ENCODE measurements around the gene ARHGAP18. TPM values are rescaled to one million over a fixed set of nuclear protein-coding genes. Genes with fewer than 3 reads are reported as not detected.

ARHGAP18 gene
- total RNA-seq (1 to 10 TPM; 5.3 to 6.5 (median 5.8) TPM), polyA plus RNA-seq (3.0 TPM)
- long read RNA-seq, donor 1, full-length matches to known transcripts = 7 of 14 reads
- long read RNA-seq, donor 1, partial matches to known transcripts = 7 of 14 reads
- long read RNA-seq, donor 1, other reads (novel, unspliced or antisense) = 0 of 14 reads
- long read RNA-seq, donor 2, full-length matches to known transcripts = 2 of 2 reads
- long read RNA-seq, donor 2, partial matches to known transcripts = 0 of 2 reads
- long read RNA-seq, donor 2, other reads (novel, unspliced or antisense) = 0 of 2 reads
- long read RNA-seq, donor 3, full-length matches to known transcripts = 3 of 21 reads
- long read RNA-seq, donor 3, partial matches to known transcripts = 13 of 21 reads
- long read RNA-seq, donor 3, other reads (novel, unspliced or antisense) = 5 of 21 reads
- long read RNA-seq, donor 4 = 0 reads

- Histone ChIP-seq H3K9me3 (ENCODE audit: control insufficient read depth, low read length) (no peaks in the 10 kb centered on the region), H3K27me3 (ENCODE audit: control insufficient read depth, insufficient read depth) (no peaks in the 10 kb centered on the region), H3K4me3 (ENCODE audit: low read length) (peak within 1 kb of the TSS; percentile 74), H3K4me1 (ENCODE audit: control insufficient read depth, insufficient read depth, low read length) (peaks cover 5% of the 10 kb centered on the region), H3K27ac (ENCODE audit: low read length) (peak within 1 kb of the TSS; percentile 92)
- ATAC-seq = peak; percentile 98 to 99
- under 1% methylated on average over 23 of the region's 23 CpGs for WGBS
- DNase-seq = peak; percentile 92 to 96 (median 95)
- intact Hi-C loops (cut with DNase I) = no loop called here
Measured at GRCh38 chr6:129709769-129710449, at the start of gene ARHGAP18. Gene ARHGAP18, minus strand, starts transcription at chr6:129710177. Its CDS starts 41 bp downstream, at chr6:129710136.

- H3K9me3 ChIP-seq (ENCODE audit: control insufficient read depth, low read length) = no peaks in the 10 kb centered on the region
- H3K4me3 ChIP-seq (ENCODE audit: low read length) = no peak overlapping the region
- ATAC-seq (no peak), DNase-seq (no peak)
- WGBS = 86% methylated on average over 1 of the region's 1 CpG
- no peaks in the 10 kb centered on the region for H3K27me3 ChIP-seq (ENCODE audit: control insufficient read depth, insufficient read depth)
- intact Hi-C loops (cut with DNase I) = no loop called here
- H3K4me1 ChIP-seq (ENCODE audit: control insufficient read depth, insufficient read depth, low read length) = no peaks in the 10 kb centered on the region
- no peak overlapping the region for H3K27ac ChIP-seq (ENCODE audit: low read length)
Measured at GRCh38 chr6:129755787-129756186, 45.8 kb upstream of the ARHGAP18 start.

- WGBS = 74% methylated on average over 2 of the region's 2 CpGs
- no peaks in the 10 kb centered on the region for H3K4me1 ChIP-seq (ENCODE audit: control insufficient read depth, insufficient read depth, low read length)
- intact Hi-C loops (cut with DNase I) = no loop called here
- H3K27ac ChIP-seq (ENCODE audit: low read length) = no peak overlapping the region
- ATAC-seq (no peak), DNase-seq (no peak)
- H3K27me3 ChIP-seq (ENCODE audit: control insufficient read depth, insufficient read depth) = no peaks in the 10 kb centered on the region
- H3K4me3 ChIP-seq (ENCODE audit: low read length) = no peak overlapping the region
- H3K9me3 ChIP-seq (ENCODE audit: control insufficient read depth, low read length) = no peaks in the 10 kb centered on the region
Measured at GRCh38 chr6:129754750-129755149, 44.8 kb upstream of the ARHGAP18 start.

- Histone ChIP-seq H3K27ac (ENCODE audit: low read length) (no peak overlapping the region), H3K4me1 (ENCODE audit: control insufficient read depth, insufficient read depth, low read length) (no peaks in the 10 kb centered on the region), H3K27me3 (ENCODE audit: control insufficient read depth, insufficient read depth) (no peaks in the 10 kb centered on the region), H3K9me3 (ENCODE audit: control insufficient read depth, low read length) (no peaks in the 10 kb centered on the region), H3K4me3 (ENCODE audit: low read length) (no peak overlapping the region)
- WGBS = 98% methylated on average over 2 of the region's 2 CpGs
- ATAC-seq (peak in 1 of 2 donors; percentile 40), DNase-seq (no peak)
- intact Hi-C loops (cut with DNase I) = no loop called here
Measured at GRCh38 chr6:129753422-129753821, 43.4 kb upstream of the ARHGAP18 start.

GRCh38 chr6:129751384-129751783 lies 41.4 kb upstream of the ARHGAP18 start:
- no peak overlapping the region for H3K27ac ChIP-seq (ENCODE audit: low read length)
- WGBS = 54% methylated on average over 1 of the region's 1 CpG
- DNase-seq (no peak), ATAC-seq (no peak)
- no peak overlapping the region for H3K4me3 ChIP-seq (ENCODE audit: low read length)
- H3K4me1 ChIP-seq (ENCODE audit: control insufficient read depth, insufficient read depth, low read length) = no peaks in the 10 kb centered on the region
- no peaks in the 10 kb centered on the region for H3K9me3 ChIP-seq (ENCODE audit: control insufficient read depth, low read length)
- intact Hi-C loops (cut with DNase I) = no loop called here
- H3K27me3 ChIP-seq (ENCODE audit: control insufficient read depth, insufficient read depth) = no peaks in the 10 kb centered on the region

GRCh38 chr6:129750360-129750759 lies 40.4 kb upstream of the ARHGAP18 start:
- DNase-seq (no peak), ATAC-seq (no peak)
- WGBS = 65% methylated on average over 2 of the region's 2 CpGs
- intact Hi-C loops (cut with DNase I) = no loop called here
- Histone ChIP-seq H3K9me3 (ENCODE audit: control insufficient read depth, low read length) (no peaks in the 10 kb centered on the region), H3K4me3 (ENCODE audit: low read length) (no peak overlapping the region), H3K27ac (ENCODE audit: low read length) (no peak overlapping the region), H3K27me3 (ENCODE audit: control insufficient read depth, insufficient read depth) (no peaks in the 10 kb centered on the region), H3K4me1 (ENCODE audit: control insufficient read depth, insufficient read depth, low read length) (no peaks in the 10 kb centered on the region)

- no peak for DNase-seq
- Histone ChIP-seq H3K4me3 (ENCODE audit: low read length) (no peak overlapping the region), H3K9me3 (ENCODE audit: control insufficient read depth, low read length) (no peaks in the 10 kb centered on the region), H3K27ac (ENCODE audit: low read length) (no peak overlapping the region), H3K4me1 (ENCODE audit: control insufficient read depth, insufficient read depth, low read length) (no peaks in the 10 kb centered on the region), H3K27me3 (ENCODE audit: control insufficient read depth, insufficient read depth) (no peaks in the 10 kb centered on the region)
- peak; percentile 48 to 54 for ATAC-seq
- intact Hi-C loops (cut with DNase I) = no loop called here
- WGBS = 43% methylated on average over 4 of the region's 4 CpGs
Measured at GRCh38 chr6:129749749-129750120, 39.8 kb upstream of the ARHGAP18 start.

GRCh38 chr6:129748901-129749748 lies 39.1 kb upstream of the ARHGAP18 start:
- intact Hi-C loops (cut with DNase I) = no loop called here

GRCh38 chr6:129748212-129748900 lies 38.4 kb upstream of the ARHGAP18 start:
- no peak overlapping the region for H3K27ac ChIP-seq (ENCODE audit: low read length)
- ATAC-seq = peak; percentile 61 to 78
- H3K9me3 ChIP-seq (ENCODE audit: control insufficient read depth, low read length) = no peaks in the 10 kb centered on the region
- H3K27me3 ChIP-seq (ENCODE audit: control insufficient read depth, insufficient read depth) = no peaks in the 10 kb centered on the region
- DNase-seq = no peak
- WGBS = 52% methylated on average over 4 of the region's 4 CpGs
- H3K4me1 ChIP-seq (ENCODE audit: control insufficient read depth, insufficient read depth, low read length) = no peaks in the 10 kb centered on the region
- intact Hi-C loops (cut with DNase I) = no loop called here
- H3K4me3 ChIP-seq (ENCODE audit: low read length) = no peak overlapping the region

More at GRCh38 chr6:129748901-129749748, 39.1 kb upstream of the ARHGAP18 start:
- no peak for DNase-seq
- no peaks in the 10 kb centered on the region for H3K27me3 ChIP-seq (ENCODE audit: control insufficient read depth, insufficient read depth)
- WGBS = 77% methylated on average over 7 of the region's 7 CpGs
- H3K9me3 ChIP-seq (ENCODE audit: control insufficient read depth, low read length) = no peaks in the 10 kb centered on the region
- H3K4me1 ChIP-seq (ENCODE audit: control insufficient read depth, insufficient read depth, low read length) = no peaks in the 10 kb centered on the region
- no peak overlapping the region for H3K4me3 ChIP-seq (ENCODE audit: low read length)
- ATAC-seq = no peak
- H3K27ac ChIP-seq (ENCODE audit: low read length) = no peak overlapping the region

- 89% methylated on average over 4 of the region's 4 CpGs for WGBS
- no peaks in the 10 kb centered on the region for H3K4me1 ChIP-seq (ENCODE audit: control insufficient read depth, insufficient read depth, low read length)
- H3K4me3 ChIP-seq (ENCODE audit: low read length) = no peak overlapping the region
- intact Hi-C loops (cut with DNase I) = no loop called here
- H3K27me3 ChIP-seq (ENCODE audit: control insufficient read depth, insufficient read depth) = no peaks in the 10 kb centered on the region
- DNase-seq (no peak), ATAC-seq (no peak)
- H3K9me3 ChIP-seq (ENCODE audit: control insufficient read depth, low read length) = no peaks in the 10 kb centered on the region
- H3K27ac ChIP-seq (ENCODE audit: low read length) = no peak overlapping the region
Measured at GRCh38 chr6:129747588-129748112, 37.7 kb upstream of the ARHGAP18 start.
